GOT3 (cell line): ENCODE results near the gene TAF11L14.

ENCODE experiments used
- DNase-seq: peaks from one replicate; lab custom pipeline; 2025; ENCODE audit warnings: mixed read lengths; lab: John Stamatoyannopoulos, UW

TAF11L14 gene

DNA sequence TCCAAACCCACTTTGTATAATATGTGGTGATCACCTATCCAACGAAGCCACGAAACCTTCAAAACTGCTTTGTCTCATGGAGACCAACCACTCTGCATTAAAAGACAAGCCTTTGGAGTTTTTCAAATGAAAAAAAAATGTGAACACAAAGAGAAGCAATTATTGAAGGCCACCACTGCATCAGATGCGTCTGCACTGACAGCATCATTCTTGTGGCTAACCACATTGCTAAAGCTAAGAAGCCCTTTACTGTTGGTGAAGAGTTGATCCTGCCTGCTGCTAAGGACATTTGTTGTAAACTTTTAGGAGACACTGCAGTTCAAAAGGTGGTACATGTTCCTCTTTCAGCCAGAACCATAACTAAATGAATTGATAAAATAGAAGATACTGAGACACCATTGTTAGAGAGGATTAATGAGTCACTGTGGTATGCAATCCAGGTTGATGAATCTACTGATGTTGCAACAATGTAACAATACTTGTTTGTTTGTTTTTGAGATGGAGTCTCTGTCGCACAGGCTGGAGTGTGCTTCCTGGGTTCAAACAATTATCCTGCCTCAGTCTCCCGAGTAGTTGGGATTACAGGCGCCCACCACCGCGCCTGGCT is 45.4 kb downstream of the TAF11L14 start:
- DNase-seq, result no peak

DNA sequence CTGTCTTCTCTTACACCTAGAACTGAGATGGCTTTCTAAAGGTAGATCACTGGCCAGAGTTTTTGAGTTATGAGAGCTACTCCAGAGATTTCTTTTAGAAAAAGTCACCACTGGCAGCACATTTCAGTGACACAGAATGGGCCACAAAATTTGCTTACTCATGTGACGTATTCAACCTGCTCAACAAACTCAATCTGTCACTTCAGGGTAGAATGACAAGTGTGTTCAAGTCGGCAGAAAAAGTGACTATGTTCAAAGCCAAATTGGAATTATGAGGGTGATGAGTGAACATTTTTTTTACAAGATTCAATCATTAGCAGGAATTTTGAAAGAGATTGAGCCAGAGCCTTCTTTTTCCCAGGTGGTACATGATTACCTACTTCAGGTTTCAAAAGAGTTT is 46.5 kb downstream of the TAF11L14 start:
- no peak for DNase-seq
